Activated CD8-positive, alpha-beta memory T cell treated with anti-CD3 and anti-CD28 coated beads for 1 hour (primary cell): Measurements from ENCODE around the gene NABP1.

ENCODE experiments used
- DNase-seq, 2 donors: peaks; one replicate each; pipeline ENCODE4 v3.0.0-alpha.2; 2020; ENCODE audit warnings: low read depth in 1 of 2; ENCODE audit errors: extremely low read depth in 1 of 2

The NABP1 gene

DNA sequence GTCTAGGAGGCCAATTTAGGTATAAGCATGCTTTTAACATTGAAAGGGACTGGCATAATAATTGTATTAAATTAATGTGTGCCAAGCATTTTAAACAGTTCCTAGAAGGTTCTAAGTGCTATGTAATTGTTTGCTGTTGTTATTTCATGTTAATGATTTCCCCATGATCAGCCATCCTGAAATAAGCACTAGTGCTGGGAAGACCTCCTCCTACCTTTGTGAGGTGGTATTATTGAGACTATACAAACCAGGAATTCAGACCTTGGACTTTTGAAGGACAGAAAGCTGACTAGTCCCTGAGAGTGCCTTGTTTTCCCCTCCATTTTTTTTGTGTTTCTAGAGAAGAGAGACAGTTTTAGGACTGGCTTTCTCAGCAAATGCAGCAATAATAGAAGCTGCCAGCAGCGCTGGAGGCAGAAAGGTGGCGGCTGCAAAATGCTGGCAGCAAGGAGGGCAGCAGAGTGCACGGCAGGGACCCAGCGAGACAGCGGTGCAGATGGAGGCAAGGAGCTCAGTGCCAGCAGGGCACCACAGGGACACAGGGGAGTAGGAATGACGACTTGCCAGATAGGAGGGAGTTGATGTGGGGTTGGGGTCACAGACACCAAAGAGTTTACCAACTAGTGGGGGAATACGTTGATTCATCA, 25.3 kb downstream of the NABP1 start:
- DNase-seq, result no peak

DNA sequence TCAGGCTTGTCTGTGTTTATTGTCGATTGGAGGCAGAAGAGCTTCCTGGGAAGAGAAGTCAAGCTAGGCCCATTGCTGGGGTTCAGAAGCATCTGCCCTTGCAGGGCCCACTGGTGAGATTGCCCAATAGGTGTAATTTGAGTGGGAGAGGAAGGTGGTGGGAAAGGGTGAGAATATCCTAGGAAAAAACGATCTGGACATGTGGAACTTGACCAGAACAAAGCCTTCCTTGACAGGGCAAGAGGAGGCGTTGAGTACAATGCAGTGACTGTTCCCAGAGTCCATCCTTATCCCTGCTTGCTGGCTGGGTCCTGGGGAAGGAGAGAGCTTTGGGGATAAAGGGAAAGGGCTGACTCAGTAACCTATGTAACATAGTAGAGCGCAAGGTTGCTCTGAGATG, 27.1 kb downstream of the NABP1 start:
- DNase-seq, result no peak

DNA sequence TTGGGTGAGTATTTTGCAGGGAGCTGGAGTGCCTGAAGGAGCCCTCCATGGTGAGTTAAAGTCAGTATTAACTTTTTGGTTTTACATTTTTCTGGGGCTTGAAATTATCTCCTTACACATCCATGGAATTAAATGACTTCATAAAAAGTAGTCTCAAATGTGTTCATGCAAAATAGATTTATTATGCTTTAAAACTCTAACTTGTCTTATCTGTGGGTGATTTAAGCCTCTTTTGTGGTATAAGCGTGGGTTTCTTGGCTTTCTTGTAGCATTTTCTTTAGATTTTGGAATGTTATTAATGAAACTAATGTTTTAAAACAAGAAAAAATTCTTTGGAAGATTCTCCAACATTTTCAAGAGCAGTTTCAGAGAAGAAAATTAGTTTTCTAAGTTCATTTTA, 27.8 kb downstream of the NABP1 start:
- DNase-seq, result no peak

GRCh38 chr2:191706791-191707190, 28.9 kb downstream of the NABP1 start:
- no peak for DNase-seq

- DNase-seq, result no peak
These were observed 29.6 kb downstream of the NABP1 start for GRCh38 chr2:191707542-191707941.

- DNase-seq, result no peak
These were observed 32.5 kb downstream of the NABP1 start for GRCh38 chr2:191710411-191710900.

GRCh38 chr2:191711621-191712020, 33.7 kb downstream of the NABP1 start:
- no peak for DNase-seq

- no peak for DNase-seq
These were observed 35.9 kb downstream of the NABP1 start for GRCh38 chr2:191713837-191714236.

- DNase-seq, result no peak
These were observed 37.0 kb downstream of the NABP1 start for GRCh38 chr2:191714925-191715324.

DNA sequence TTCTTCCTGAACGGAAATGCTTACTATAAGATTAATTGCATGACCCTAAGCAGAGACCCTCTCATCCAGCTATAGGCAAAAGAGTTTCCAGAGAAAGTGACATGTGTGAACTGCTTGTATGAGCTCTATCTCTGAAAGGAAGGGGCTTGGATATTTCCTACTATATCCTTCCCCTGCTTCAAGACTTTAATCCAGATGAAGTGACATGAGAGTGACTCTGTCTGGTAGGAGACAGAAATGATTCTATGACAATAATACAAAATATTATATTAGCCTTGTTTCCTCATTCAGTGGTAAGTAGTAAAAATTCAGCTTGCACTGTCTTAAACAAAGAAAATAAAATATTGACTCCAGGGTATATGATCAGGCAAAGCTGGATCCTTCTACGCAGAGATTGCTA, 37.5 kb downstream of the NABP1 start:
- DNase-seq, result no peak

- no peak for DNase-seq
These were observed 41.3 kb downstream of the NABP1 start for GRCh38 chr2:191719261-191719660.

DNA sequence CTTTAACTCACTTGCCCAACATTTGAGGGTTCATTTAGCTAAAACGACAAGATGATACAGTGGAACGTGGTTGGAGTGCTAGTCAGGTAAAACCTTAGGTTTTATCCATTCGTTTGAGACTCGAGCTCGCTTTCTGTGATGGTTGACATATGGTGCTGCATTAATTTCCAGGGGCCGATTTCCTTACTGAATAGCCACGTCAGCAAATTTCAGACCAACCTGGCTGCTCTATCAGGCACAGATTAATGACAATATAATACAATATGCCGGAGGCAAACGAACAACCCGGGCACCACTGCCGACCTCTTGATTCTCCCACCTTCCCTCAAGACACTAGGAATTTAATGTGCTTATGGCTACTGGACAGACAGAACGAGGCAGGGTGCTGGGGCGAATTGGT, 42.0 kb downstream of the NABP1 start:
- DNase-seq, result no peak

- DNase-seq, result no peak
These were observed 43.4 kb downstream of the NABP1 start for GRCh38 chr2:191721331-191721730.

- no peak for DNase-seq
These were observed 46.1 kb downstream of the NABP1 start for GRCh38 chr2:191724015-191724414.

GRCh38 chr2:191728750-191729624, 51.1 kb downstream of the NABP1 start:
- no peak for DNase-seq

- DNase-seq, result no peak
These were observed 52.3 kb downstream of the NABP1 start for GRCh38 chr2:191730263-191730662.
